Measurements from ENCODE around the gene DGKE. TPM values are rescaled to one million over a fixed set of nuclear protein-coding genes. Genes with fewer than 3 reads are reported as not detected.
A peak's percentile ranks its signal among the peaks of the same experiment; 100 is the strongest.

The DGKE gene
- total and polyA plus RNA-seq, 2 of the 13 experiments (the other 11 are each of a cell fraction or from before 2014, with no cell fraction given) = 3.2 to 5.3 TPM

GRCh38 chr17:56819431-56820145, 14.4 kb upstream of the DGKE start (continued):
- TF ChIP-seq ZNF557 (CRISPR knock-in tag; IDR thresholded peaks at IDR 0.05) = no peak
- TF ChIP-seq ZNF274 (CRISPR knock-in tag; IDR thresholded peaks at IDR 0.05) = no peak
- TF ChIP-seq, protein P1, sequence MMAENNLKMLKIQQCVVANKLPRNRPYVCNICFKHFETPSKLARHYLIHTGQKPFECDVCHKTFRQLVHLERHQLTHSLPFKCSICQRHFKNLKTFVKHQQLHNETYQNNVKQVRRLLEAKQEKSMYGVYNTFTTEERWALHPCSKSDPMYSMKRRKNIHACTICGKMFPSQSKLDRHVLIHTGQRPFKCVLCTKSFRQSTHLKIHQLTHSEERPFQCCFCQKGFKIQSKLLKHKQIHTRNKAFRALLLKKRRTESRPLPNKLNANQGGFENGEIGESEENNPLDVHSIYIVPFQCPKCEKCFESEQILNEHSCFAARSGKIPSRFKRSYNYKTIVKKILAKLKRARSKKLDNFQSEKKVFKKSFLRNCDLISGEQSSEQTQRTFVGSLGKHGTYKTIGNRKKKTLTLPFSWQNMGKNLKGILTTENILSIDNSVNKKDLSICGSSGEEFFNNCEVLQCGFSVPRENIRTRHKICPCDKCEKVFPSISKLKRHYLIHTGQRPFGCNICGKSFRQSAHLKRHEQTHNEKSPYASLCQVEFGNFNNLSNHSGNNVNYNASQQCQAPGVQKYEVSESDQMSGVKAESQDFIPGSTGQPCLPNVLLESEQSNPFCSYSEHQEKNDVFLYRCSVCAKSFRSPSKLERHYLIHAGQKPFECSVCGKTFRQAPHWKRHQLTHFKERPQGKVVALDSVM (CRISPR knock-in tag; IDR thresholded peaks at IDR 0.05) = peak; percentile 24; the same call in 1 of the 2 replicates
- peak in 1 of 2 experiments; percentile 36; a peak in 1 of 4 replicates for TF ChIP-seq NR2F1 (CRISPR knock-in tag; IDR thresholded peaks at IDR 0.05)
- TF ChIP-seq ZNF263 (CRISPR knock-in tag; IDR thresholded peaks at IDR 0.05) = no peak
- no peak for TF ChIP-seq RNF2 (conservative IDR thresholded peaks at IDR 0.05; ENCODE audit: low read depth)

DNA sequence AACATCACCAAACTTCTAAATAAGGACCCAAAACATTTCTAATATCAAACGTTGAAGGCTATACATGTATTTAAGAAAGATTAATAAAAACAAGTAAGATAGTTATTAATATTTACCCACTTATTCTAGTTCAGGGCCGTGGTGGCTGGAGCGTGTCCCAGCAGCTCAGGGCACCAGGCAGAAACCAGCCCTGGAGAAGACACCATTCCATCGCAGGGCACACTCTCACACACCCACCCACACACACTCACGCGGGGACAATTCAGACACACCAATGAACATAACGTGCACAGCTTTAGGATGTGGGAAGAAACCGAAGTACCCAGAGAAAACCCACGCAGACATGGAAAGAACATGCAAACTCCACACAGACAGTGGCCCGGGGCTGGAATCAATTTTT, 13.7 kb upstream of the DGKE start:
- H3K4me1 ChIP-seq (ENCODE audit: insufficient read depth, low read length) = peaks cover 21% of the 10 kb centered on the region
- peak overlapping the region; percentile 72 for H3K4me2 ChIP-seq (ENCODE audit: low read depth, low read length)
- TF ChIP-seq SAFB2 (CRISPR knock-in tag; IDR thresholded peaks at IDR 0.05; ENCODE audit: borderline replicate concordance, low read depth) (no peak), IRX3 (CRISPR knock-in tag; IDR thresholded peaks at IDR 0.05; ENCODE audit: borderline replicate concordance, low read depth) (no peak), ZNF850 (CRISPR knock-in tag; conservative IDR thresholded peaks at IDR 0.05) (0 out of 2 replicates have a peak, but pooled peaks have one; percentile 44)
- no TSS peak for BruUV-seq (replicated peaks)
- in situ Hi-C loops (cut with HindIII; ENCODE audit: extremely low pct_ligation_motif_present, low pct_unique_long_range_greater_than_20kb) (no loop called here), intact Hi-C loops (cut with micrococcal nuclease; ENCODE audit: unreplicated experiment) (no loop called here)
- CTCF ChIA-PET (ENCODE audit: low intra/inter-chr PET ratio, low total read pairs) = interaction anchor here (1.3 to 3.3 kb wide), 4 partner anchors 46 to 141 kb away, joined by 4 to 45 read pairs (median 8); partner anchors contain the start of gene COIL
- POLR2A ChIA-PET = interaction anchor here (0.6 to 1.6 kb wide), 5 partner anchors 13 to 265 kb away, joined by 3 to 13 read pairs (median 4); partner anchors contain the start of genes AKAP1, C17orf67, DGKE and TRIM25
- no peak for DNase-seq (ENCODE audit: low spot score)
- 49% methylated on average over 10 of the region's 10 CpGs for WGBS (ENCODE audit: low lambda C conversion rate)
- no peaks in the 10 kb centered on the region for H3K79me2 ChIP-seq (ENCODE audit: insufficient read depth, low read length)
- H3K36me3 ChIP-seq (replicated peaks in 1 of 2; ENCODE audit: control insufficient read depth in 1 of 2, insufficient read depth in 2 of 2, low read length in 2 of 2) = no peaks in the 10 kb centered on the region
- peak overlapping the region in 1 of 3 experiments; percentile 30; a peak in 2 of 6 replicates for H3K4me3 ChIP-seq (replicated peaks in 1 of 3; ENCODE audit: insufficient read depth in 1 of 3, low read depth in 2 of 3, low read length in 3 of 3)
- H3K27ac ChIP-seq (ENCODE audit: extremely low read length, insufficient read depth, low read length) = no peak overlapping the region
- peak; percentile 66 for ATAC-seq
- no peak overlapping the region for H2AFZ ChIP-seq (ENCODE audit: low read length)
- H3K9ac ChIP-seq (ENCODE audit: insufficient read depth, low read depth, low read length) = no peak overlapping the region
- no peaks in the 10 kb centered on the region for H4K20me1 ChIP-seq (ENCODE audit: insufficient read depth, low read length)
- peaks cover 0 to 9% of the 10 kb centered on the region in 2 experiments; a peak in 4 of 5 replicates for H3K27me3 ChIP-seq (ENCODE audit: control insufficient read depth in 1 of 2, insufficient read depth in 2 of 2, low read length in 2 of 2)
- no peak for FAIRE-seq
- no peaks in the 10 kb centered on the region for H3K9me3 ChIP-seq (ENCODE audit: low read length)

Data from HepG2 (cell line).